ENCODE results near the gene KIF20B.

GRCh38 chr10:89665302-89665701 lies 36.1 kb upstream of the KIF20B start:
- TF ChIP-seq, protein P1, sequence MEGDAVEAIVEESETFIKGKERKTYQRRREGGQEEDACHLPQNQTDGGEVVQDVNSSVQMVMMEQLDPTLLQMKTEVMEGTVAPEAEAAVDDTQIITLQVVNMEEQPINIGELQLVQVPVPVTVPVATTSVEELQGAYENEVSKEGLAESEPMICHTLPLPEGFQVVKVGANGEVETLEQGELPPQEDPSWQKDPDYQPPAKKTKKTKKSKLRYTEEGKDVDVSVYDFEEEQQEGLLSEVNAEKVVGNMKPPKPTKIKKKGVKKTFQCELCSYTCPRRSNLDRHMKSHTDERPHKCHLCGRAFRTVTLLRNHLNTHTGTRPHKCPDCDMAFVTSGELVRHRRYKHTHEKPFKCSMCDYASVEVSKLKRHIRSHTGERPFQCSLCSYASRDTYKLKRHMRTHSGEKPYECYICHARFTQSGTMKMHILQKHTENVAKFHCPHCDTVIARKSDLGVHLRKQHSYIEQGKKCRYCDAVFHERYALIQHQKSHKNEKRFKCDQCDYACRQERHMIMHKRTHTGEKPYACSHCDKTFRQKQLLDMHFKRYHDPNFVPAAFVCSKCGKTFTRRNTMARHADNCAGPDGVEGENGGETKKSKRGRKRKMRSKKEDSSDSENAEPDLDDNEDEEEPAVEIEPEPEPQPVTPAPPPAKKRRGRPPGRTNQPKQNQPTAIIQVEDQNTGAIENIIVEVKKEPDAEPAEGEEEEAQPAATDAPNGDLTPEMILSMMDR (IDR thresholded peaks at IDR 0.05), result no peak
- TF ChIP-seq POLR2A (IDR thresholded peaks at IDR 0.05), result no peak

All from adrenal gland (tissue), 5 donors.